ENCODE results near the gene MYO16.

- no peak for TF ChIP-seq CTCF (conservative IDR thresholded peaks at IDR 0.05)
- no peak for TF ChIP-seq ZFX (IDR thresholded peaks at IDR 0.05)
Observed at GRCh38 chr13:109251956-109252355, 622.5 kb downstream of the MYO16 start.

Data from C4-2B (cell line).